ENCODE results near the gene EDAR. TPM values are rescaled to one million over a fixed set of nuclear protein-coding genes. Genes with fewer than 3 reads are reported as not detected.

EDAR gene
- total RNA-seq, 1 donor from 2014 or later, result not detected

- Mint-ChIP-seq H3K4me1 (ENCODE audit: low read depth, unreplicated experiment) (peaks cover 3% of the 10 kb centered on the region), H3K36me3 (ENCODE audit: unreplicated experiment) (no peaks in the 10 kb centered on the region), H3K27ac (ENCODE audit: unreplicated experiment) (no peak overlapping the region), H3K4me3 (ENCODE audit: unreplicated experiment) (no peak overlapping the region), H3K27me3 (ENCODE audit: unreplicated experiment) (peaks cover 5% of the 10 kb centered on the region), H3K9me3 (ENCODE audit: unreplicated experiment) (peaks cover 2% of the 10 kb centered on the region)
- no peak for DNase-seq
- no peak for TF ChIP-seq CTCF (IDR thresholded peaks at IDR 0.05; ENCODE audit: partially characterized antibody, unreplicated experiment)
These were observed 67.7 kb downstream of the EDAR start for GRCh38 chr2:108921096-108922030.

GRCh38 chr2:108920686-108921085, 68.3 kb downstream of the EDAR start:
- H3K36me3 Mint-ChIP-seq (ENCODE audit: unreplicated experiment), result no peaks in the 10 kb centered on the region
- DNase-seq, result no peak
- no peak for TF ChIP-seq CTCF (IDR thresholded peaks at IDR 0.05; ENCODE audit: partially characterized antibody, unreplicated experiment)
- H3K4me3 Mint-ChIP-seq (ENCODE audit: unreplicated experiment), result no peak overlapping the region
- H3K4me1 Mint-ChIP-seq (ENCODE audit: low read depth, unreplicated experiment), result peaks cover 3% of the 10 kb centered on the region
- peaks cover 2% of the 10 kb centered on the region for H3K9me3 Mint-ChIP-seq (ENCODE audit: unreplicated experiment)
- H3K27me3 Mint-ChIP-seq (ENCODE audit: unreplicated experiment), result peaks cover 5% of the 10 kb centered on the region
- no peak overlapping the region for H3K27ac Mint-ChIP-seq (ENCODE audit: unreplicated experiment)

- DNase-seq, result no peak
- peaks cover 2% of the 10 kb centered on the region for H3K9me3 Mint-ChIP-seq (ENCODE audit: unreplicated experiment)
- H3K4me3 Mint-ChIP-seq (ENCODE audit: unreplicated experiment), result no peak overlapping the region
- peaks cover 3% of the 10 kb centered on the region for H3K4me1 Mint-ChIP-seq (ENCODE audit: low read depth, unreplicated experiment)
- peaks cover 5% of the 10 kb centered on the region for H3K27me3 Mint-ChIP-seq (ENCODE audit: unreplicated experiment)
- H3K36me3 Mint-ChIP-seq (ENCODE audit: unreplicated experiment), result no peaks in the 10 kb centered on the region
- H3K27ac Mint-ChIP-seq (ENCODE audit: unreplicated experiment), result no peak overlapping the region
- no peak for TF ChIP-seq CTCF (IDR thresholded peaks at IDR 0.05; ENCODE audit: partially characterized antibody, unreplicated experiment)
These were observed 69.2 kb downstream of the EDAR start for GRCh38 chr2:108919571-108920373.

GRCh38 chr2:108918941-108919341, 70.1 kb downstream of the EDAR start:
- no peak for DNase-seq
- Mint-ChIP-seq H3K4me3 (ENCODE audit: unreplicated experiment) (no peak overlapping the region), H3K4me1 (ENCODE audit: low read depth, unreplicated experiment) (peaks cover 3% of the 10 kb centered on the region), H3K36me3 (ENCODE audit: unreplicated experiment) (no peaks in the 10 kb centered on the region), H3K27ac (ENCODE audit: unreplicated experiment) (no peak overlapping the region), H3K9me3 (ENCODE audit: unreplicated experiment) (no peaks in the 10 kb centered on the region), H3K27me3 (ENCODE audit: unreplicated experiment) (peaks cover 2% of the 10 kb centered on the region)
- no peak for TF ChIP-seq CTCF (IDR thresholded peaks at IDR 0.05; ENCODE audit: partially characterized antibody, unreplicated experiment)

All from glutamatergic neuron (in vitro differentiated cells).